ENCODE results near the gene TBC1D25. TPM values are rescaled to one million over a fixed set of nuclear protein-coding genes. Genes with fewer than 3 reads are reported as not detected.

TBC1D25 gene
- total RNA-seq, 2 donors from 2014 or later, result 18.8 to 22.2 TPM

DNA sequence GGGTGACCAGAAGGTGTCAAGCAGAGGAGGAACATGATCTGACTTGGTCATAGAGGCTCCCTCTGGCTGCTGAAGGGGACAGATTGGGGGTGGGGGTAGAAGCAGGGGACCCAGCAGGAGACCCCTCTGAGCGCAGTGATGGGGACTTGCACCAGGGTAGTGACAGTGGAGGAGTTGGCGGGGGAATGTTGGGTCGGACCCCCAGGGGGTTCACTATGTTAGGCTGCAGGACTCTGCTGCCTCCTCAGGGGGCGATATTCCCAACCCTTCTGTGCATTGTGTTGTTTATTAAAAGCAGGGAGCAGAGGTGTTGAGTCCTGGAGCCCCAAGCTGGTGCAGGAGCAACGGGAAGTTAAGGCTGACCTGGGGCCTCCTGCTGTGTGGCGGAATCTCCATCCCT lies 66.6 kb downstream of the TBC1D25 start:
- no peak overlapping the region for H3K27ac Mint-ChIP-seq
- no peaks in the 10 kb centered on the region for H3K36me3 Mint-ChIP-seq
- H3K9me3 Mint-ChIP-seq, result no peaks in the 10 kb centered on the region
- ATAC-seq, result no peak
- no peak for DNase-seq (ENCODE audit: low spot score in 2 of 2)

DNA sequence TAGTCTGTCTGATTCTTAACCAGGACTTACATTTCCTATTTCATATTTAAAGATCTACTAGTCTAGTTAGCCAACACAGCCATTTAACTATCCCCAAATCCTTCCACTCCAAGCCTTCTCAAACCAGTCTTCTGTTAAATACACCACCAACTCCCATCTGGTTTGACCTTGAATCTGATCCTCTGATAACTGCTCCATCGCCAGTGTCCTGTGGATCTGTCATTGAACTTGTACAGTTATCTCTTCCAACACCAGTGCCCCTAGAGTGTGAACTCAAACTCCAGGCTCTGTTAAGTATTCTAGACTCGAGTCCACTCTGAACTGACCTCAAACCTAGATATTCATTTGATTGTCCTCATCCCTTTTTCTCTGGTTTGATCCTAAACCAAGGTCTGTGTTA lies 72.2 kb downstream of the TBC1D25 start:
- no peak for DNase-seq (ENCODE audit: low spot score in 2 of 2)
- no peak for ATAC-seq
- no peaks in the 10 kb centered on the region for H3K36me3 Mint-ChIP-seq
- no peaks in the 10 kb centered on the region for H3K9me3 Mint-ChIP-seq
- no peak overlapping the region for H3K27ac Mint-ChIP-seq

Other genes with a start within 250 kb of the TBC1D25 start
- not detected for gene SSX3, start 183.0 kb upstream of the TBC1D25 start, total RNA-seq
- gene SSX4, start 156.2 kb upstream of the TBC1D25 start, total RNA-seq, result not detected
- not detected for gene SSX4B, start 127.8 kb upstream of the TBC1D25 start, total RNA-seq
- gene SLC38A5, start 69.5 kb upstream of the TBC1D25 start, total RNA-seq, result 10 to 100 TPM; 46.3 to 94.5 TPM
- gene FTSJ1, start 63.5 kb upstream of the TBC1D25 start, total RNA-seq, result 10 to 100 TPM; 58.4 to 76.6 TPM
- 10 to 100 TPM; 10.7 to 11.8 TPM for gene PORCN, start 30.7 kb upstream of the TBC1D25 start, total RNA-seq
- gene EBP, start 17.9 kb upstream of the TBC1D25 start, total RNA-seq, result 100 to 1,000 TPM; 107 to 176 TPM
- gene RBM3, start 34.8 kb downstream of the TBC1D25 start, total RNA-seq, result 100 to 1,000 TPM; 171 to 256 TPM
- 10 to 100 TPM; 52.8 to 58.5 TPM for gene WDR13, start 57.8 kb downstream of the TBC1D25 start, total RNA-seq
- 10 to 100 TPM; 88.9 to 93.0 TPM for gene WAS, start 144.1 kb downstream of the TBC1D25 start, total RNA-seq
- 10 to 100 TPM; 31.5 to 36.4 TPM for gene SUV39H1, start 157.0 kb downstream of the TBC1D25 start, total RNA-seq
- not detected for gene GLOD5, start 222.0 kb downstream of the TBC1D25 start, total RNA-seq
- gene GATA1, start 246.9 kb downstream of the TBC1D25 start, total RNA-seq, result under 1 TPM in 1 of 2 donors, not detected in 1; 0.25 TPM

Measured in activated naive CD4-positive, alpha-beta T cell treated with anti-CD3 and anti-CD28 coated beads, Interleukin-2, amount 50 U/mL, for 72 hours (primary cell).